Measurements from ENCODE around the gene LDAH.
A peak's percentile ranks its signal among the peaks of the same experiment; 100 is the strongest.

LDAH gene

GRCh38 chr2:20635675-20636584 is 187.0 kb downstream of the LDAH start:
- peak; percentile 42 for DNase-seq (ENCODE audit: low spot score)

- no peak for DNase-seq (ENCODE audit: low spot score)
These were observed 187.8 kb downstream of the LDAH start for GRCh38 chr2:20635113-20635510.

DNA sequence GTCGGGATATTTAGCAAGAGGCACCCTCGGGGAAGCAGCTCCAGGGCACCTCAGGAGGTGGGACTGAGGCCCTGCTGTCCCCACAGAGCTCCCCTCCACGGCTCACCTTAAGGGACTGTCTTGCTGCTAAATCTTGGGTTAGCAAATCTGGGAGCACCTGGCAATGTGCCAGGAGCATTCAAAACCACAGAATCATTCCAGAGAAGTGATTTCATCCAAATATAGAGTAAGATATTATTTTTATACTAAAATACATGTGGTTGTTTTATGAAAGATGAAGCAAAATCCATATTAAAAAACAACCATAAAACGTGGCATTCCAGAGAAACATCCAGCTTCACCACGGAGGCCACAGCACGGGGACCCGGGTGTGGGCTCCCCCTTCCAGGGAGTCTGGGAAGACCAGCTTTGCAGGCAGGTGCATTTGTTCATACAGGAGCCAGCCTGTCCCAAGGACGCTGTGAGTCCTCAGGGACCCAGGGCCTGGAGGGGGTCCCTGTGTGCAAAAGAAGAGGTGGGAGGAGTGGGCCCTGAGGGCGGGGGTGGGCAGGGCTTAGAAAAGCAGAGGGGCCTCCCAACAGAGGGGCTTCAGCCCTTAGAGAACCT is 188.3 kb downstream of the LDAH start:
- DNase-seq (ENCODE audit: low spot score): no peak

Measured in COLO829 (cell line).